Forelimb muscle (tissue), 1 donor: ENCODE measurements around the gene KIAA0825. TPM values are rescaled to one million over a fixed set of nuclear protein-coding genes. Genes with fewer than 3 reads are reported as not detected.

Experiments
- polyA plus RNA-seq: library from polyadenylated mRNA; unstranded; fragments of 120-200 nt; gene quantifications from one replicate; pipeline ENCODE4 v1.2.1, GENCODE V29; 2013; ENCODE audit not compliant: insufficient read length

Gene KIAA0825
- polyA plus RNA-seq, 1 donor: 2.2 TPM

Other genes starting within 250 kb of the KIAA0825 start
- gene SLF1, start 65 bp upstream of the KIAA0825 start, polyA plus RNA-seq: 12.0 TPM